HEK293 (cell line): ENCODE measurements around the gene KRTAP2-4.

ENCODE experiments used
- CTCF ChIA-PET: fragments of 350-600 bp; formaldehyde crosslinking; extraction: SDS; loops from one replicate; lab custom pipeline; 2021; ENCODE audit warnings: antibody characterized with exemption; lab: Yijun Ruan, JAX
- POLR2A ChIA-PET: fragments of 300-600 bp; formaldehyde crosslinking; extraction: SDS; loops from one replicate; lab custom pipeline; 2020; ENCODE audit warnings: antibody characterized with exemption, inconsistent platforms; lab: Yijun Ruan, JAX
- H3K27ac ChIP-seq: fragments of 200-500 bp; sonication (Bioruptor generic); 2 replicates; pipeline ENCODE4 v1.5.1; 2014; ENCODE audit warnings: low read depth, low read length, control low read depth, inconsistent platforms; ENCODE audit errors: extremely low read depth
- H3K36me3 ChIP-seq, 2 experiments: fragments of 200-500 bp in 1 of 2; sonication (Bioruptor generic) in 1 of 2; 1 replicate in 1 of 2; 2 replicates in 1 of 2; pipeline ENCODE4 v1.5.1; 2014 to 2017; ENCODE audit warnings: inconsistent platforms in 2 of 2, low read length in 2 of 2; ENCODE audit not compliant: control insufficient read depth in 2 of 2, insufficient read depth in 1 of 2
- H3K4me1 ChIP-seq: fragments of 200-500 bp; sonication (Bioruptor generic); 2 replicates; pipeline ENCODE4 v1.5.1; 2014; ENCODE audit warnings: mild to moderate bottlenecking, low read length, inconsistent platforms; ENCODE audit not compliant: control insufficient read depth, insufficient read depth
- H3K4me3 ChIP-seq: 2 replicates; pipeline ENCODE4 v1.5.1; 2011; ENCODE audit warnings: low read depth, mild to moderate bottlenecking, control low read depth, low read length, moderate library complexity
- H3K9me3 ChIP-seq: fragments of 200-500 bp; sonication (Bioruptor generic); 2 replicates; pipeline ENCODE4 v1.5.1; 2014; ENCODE audit warnings: low read depth, low read length, inconsistent platforms; ENCODE audit not compliant: control insufficient read depth, insufficient read depth
- HOXC10 ChIP-seq: sonication (generic); formaldehyde crosslinking; IDR thresholded peaks from 2 replicates; pipeline ENCODE4 v1.8.1; 2023; ENCODE audit warnings: mild to moderate bottlenecking, missing genetic modification reagents
- INSM2 ChIP-seq: fragments of 450-650 bp; formaldehyde crosslinking; IDR thresholded peaks from 2 replicates; pipeline ENCODE4 v1.5.1; 2016; ENCODE audit warnings: missing biosample characterization, missing genetic modification characterization
- KLF17 ChIP-seq: fragments of 450-650 bp; formaldehyde crosslinking; IDR thresholded peaks from 2 replicates; pipeline ENCODE4 v1.5.1; 2016; ENCODE audit warnings: missing biosample characterization, missing genetic modification characterization
- OVOL3 ChIP-seq: fragments of 450-650 bp; formaldehyde crosslinking; IDR thresholded peaks from 2 replicates; pipeline ENCODE4 v1.5.1; 2016; ENCODE audit warnings: missing biosample characterization, missing genetic modification characterization
- PATZ1 ChIP-seq: fragments of 450-650 bp; formaldehyde crosslinking; IDR thresholded peaks from 2 replicates; pipeline ENCODE4 v1.5.1; 2016; ENCODE audit warnings: missing biosample characterization, missing genetic modification characterization
- PRDM1 ChIP-seq: fragments of 450-650 bp; formaldehyde crosslinking; IDR thresholded peaks from 2 replicates; pipeline ENCODE4; 2016; ENCODE audit warnings: missing biosample characterization, missing genetic modification characterization
- TCF7L2 ChIP-seq: IDR thresholded peaks from 2 replicates; pipeline ENCODE4 v1.6.1; 2011; ENCODE audit warnings: low read depth, mild to moderate bottlenecking, inconsistent platforms, low read length, moderate library complexity, borderline replicate concordance
- ZBTB44 ChIP-seq: fragments of 450-650 bp; IDR thresholded peaks from 2 replicates; pipeline ENCODE4 v1.5.1; 2018; ENCODE audit warnings: missing biosample characterization, mild to moderate bottlenecking, missing genetic modification characterization
- ZFP3 ChIP-seq: fragments of 450-650 bp; formaldehyde crosslinking; IDR thresholded peaks from 2 replicates; pipeline ENCODE4 v1.5.1; 2016; ENCODE audit warnings: low read depth, missing biosample characterization, missing genetic modification characterization
- ZNF16 ChIP-seq: fragments of 450-650 bp; formaldehyde crosslinking; IDR thresholded peaks from 2 replicates; pipeline ENCODE4 v1.5.1; 2016; ENCODE audit warnings: low read depth, missing biosample characterization, missing genetic modification characterization
- ZNF18 ChIP-seq: fragments of 450-650 bp; formaldehyde crosslinking; IDR thresholded peaks from 2 replicates; pipeline ENCODE4 v1.5.1; 2016; ENCODE audit warnings: missing biosample characterization, missing genetic modification characterization
- ZNF221 ChIP-seq: fragments of 450-650 bp; formaldehyde crosslinking; IDR thresholded peaks from 2 replicates; pipeline ENCODE4 v1.5.1; 2017; ENCODE audit warnings: missing biosample characterization, missing genetic modification characterization, borderline replicate concordance
- ZNF292 ChIP-seq: fragments of 450-650 bp; formaldehyde crosslinking; IDR thresholded peaks from 2 replicates; pipeline ENCODE4 v1.5.1; 2016; ENCODE audit warnings: low read depth, missing biosample characterization, missing genetic modification characterization, borderline replicate concordance
- ZNF391 ChIP-seq: fragments of 450-650 bp; formaldehyde crosslinking; IDR thresholded peaks from 2 replicates; pipeline ENCODE4 v1.5.1; 2016; ENCODE audit warnings: low read depth, missing biosample characterization, missing genetic modification characterization, borderline replicate concordance
- ZNF394 ChIP-seq: fragments of 450-650 bp; formaldehyde crosslinking; IDR thresholded peaks from 2 replicates; pipeline ENCODE4 v1.5.1; 2016; ENCODE audit warnings: missing biosample characterization, missing genetic modification characterization, mild to moderate bottlenecking, moderate library complexity, borderline replicate concordance
- ZNF549 ChIP-seq: fragments of 450-650 bp; IDR thresholded peaks from 2 replicates; pipeline ENCODE4 v1.5.1; 2018; ENCODE audit warnings: missing biosample characterization, missing genetic modification characterization, mild to moderate bottlenecking, inconsistent platforms, moderate library complexity
- ZNF555 ChIP-seq: fragments of 450-650 bp; formaldehyde crosslinking; conservative IDR thresholded peaks from 2 replicates; pipeline ENCODE4 v1.5.1; 2017; ENCODE audit warnings: missing biosample characterization, mild to moderate bottlenecking, missing genetic modification characterization, inconsistent platforms
- ZNF558 ChIP-seq: fragments of 450-650 bp; formaldehyde crosslinking; IDR thresholded peaks from 2 replicates; pipeline ENCODE4 v1.5.1; 2016; ENCODE audit warnings: missing biosample characterization, missing genetic modification characterization
- ZNF639 ChIP-seq: fragments of 450-650 bp; formaldehyde crosslinking; IDR thresholded peaks from 2 replicates; pipeline ENCODE4 v1.5.1; 2016; ENCODE audit warnings: missing biosample characterization, missing genetic modification characterization
- ZNF670 ChIP-seq: fragments of 450-650 bp; formaldehyde crosslinking; IDR thresholded peaks from 2 replicates; pipeline ENCODE4 v1.5.1; 2016; ENCODE audit warnings: missing biosample characterization, missing genetic modification characterization, low read depth
- ZNF768 ChIP-seq: fragments of 450-650 bp; formaldehyde crosslinking; IDR thresholded peaks from 2 replicates; pipeline ENCODE4 v1.5.1; 2018; ENCODE audit warnings: missing biosample characterization, mild to moderate bottlenecking, missing genetic modification characterization
- ZSCAN5A ChIP-seq: fragments of 450-650 bp; formaldehyde crosslinking; IDR thresholded peaks from 2 replicates; pipeline ENCODE4 v1.5.1; 2016; ENCODE audit warnings: missing biosample characterization, missing genetic modification characterization

Gene KRTAP2-4

GRCh38 chr17:41098481-41098880 is 32.8 kb upstream of the KRTAP2-4 start (continued):
- TF ChIP-seq ZNF639 (tag by site-specific recombination) (no peak), PRDM1 (tag by site-specific recombination) (no peak), TCF7L2 (no peak), OVOL3 (tag by site-specific recombination) (no peak)

GRCh38 chr17:41098042-41098441 is 32.4 kb upstream of the KRTAP2-4 start, which contains the start of gene KRTAP4-8:
Gene KRTAP4-8, minus strand, starts transcription at chr17:41098142. Its CDS starts 58 bp downstream, at chr17:41098084.
- H3K36me3 ChIP-seq, result no peaks in the 10 kb centered on the region
- ChIA-PET CTCF (no interaction called here), POLR2A (no interaction called here)
- no peaks in the 10 kb centered on the region for H3K9me3 ChIP-seq
- TF ChIP-seq INSM2 (tag by site-specific recombination) (no peak), ZNF394 (no peak), ZNF558 (tag by site-specific recombination) (no peak), ZNF221 (tag by site-specific recombination) (no peak), ZNF391 (tag by site-specific recombination) (no peak), HOXC10 (CRISPR knock-in tag) (no peak), ZSCAN5A (tag by site-specific recombination) (no peak), ZNF555 (tag by site-specific recombination) (no peak), ZNF292 (tag by site-specific recombination) (no peak), KLF17 (tag by site-specific recombination) (no peak), ZBTB44 (tag by site-specific recombination) (no peak), ZFP3 (no peak)
- H3K4me3 ChIP-seq, result no peak within 1 kb of the TSS
- H3K27ac ChIP-seq, result no peak within 1 kb of the TSS
- H3K4me1 ChIP-seq, result no peaks in the 10 kb centered on the region

GRCh38 chr17:41096055-41096454 is 30.4 kb upstream of the KRTAP2-4 start:
- H3K4me3 ChIP-seq, result no peak overlapping the region
- no peaks in the 10 kb centered on the region for H3K36me3 ChIP-seq
- no peak overlapping the region for H3K27ac ChIP-seq
- no peaks in the 10 kb centered on the region for H3K9me3 ChIP-seq
- ChIA-PET CTCF (interaction anchor here (0.8 kb wide), 1 partner anchor 483 kb away, joined by 3 read pairs; no protein-coding TSS in a partner anchor), POLR2A (no interaction called here)
- H3K4me1 ChIP-seq, result no peaks in the 10 kb centered on the region
- TF ChIP-seq ZNF768 (no peak), ZNF18 (tag by site-specific recombination) (no peak), PATZ1 (tag by site-specific recombination) (no peak), ZNF549 (no peak), ZNF670 (tag by site-specific recombination) (no peak), ZNF16 (no peak)
